GM15510 (cell line): ENCODE measurements around the gene OGDH.
A peak's percentile ranks its signal among the peaks of the same experiment; 100 is the strongest.

Experiments
- POLR2A ChIP-seq: IDR thresholded peaks from 3 replicates; pipeline ENCODE4 v1.6.1; 2011; ENCODE audit warnings: borderline replicate concordance; ENCODE audit not compliant: insufficient read length; ENCODE audit errors: extremely low read depth

OGDH gene

DNA sequence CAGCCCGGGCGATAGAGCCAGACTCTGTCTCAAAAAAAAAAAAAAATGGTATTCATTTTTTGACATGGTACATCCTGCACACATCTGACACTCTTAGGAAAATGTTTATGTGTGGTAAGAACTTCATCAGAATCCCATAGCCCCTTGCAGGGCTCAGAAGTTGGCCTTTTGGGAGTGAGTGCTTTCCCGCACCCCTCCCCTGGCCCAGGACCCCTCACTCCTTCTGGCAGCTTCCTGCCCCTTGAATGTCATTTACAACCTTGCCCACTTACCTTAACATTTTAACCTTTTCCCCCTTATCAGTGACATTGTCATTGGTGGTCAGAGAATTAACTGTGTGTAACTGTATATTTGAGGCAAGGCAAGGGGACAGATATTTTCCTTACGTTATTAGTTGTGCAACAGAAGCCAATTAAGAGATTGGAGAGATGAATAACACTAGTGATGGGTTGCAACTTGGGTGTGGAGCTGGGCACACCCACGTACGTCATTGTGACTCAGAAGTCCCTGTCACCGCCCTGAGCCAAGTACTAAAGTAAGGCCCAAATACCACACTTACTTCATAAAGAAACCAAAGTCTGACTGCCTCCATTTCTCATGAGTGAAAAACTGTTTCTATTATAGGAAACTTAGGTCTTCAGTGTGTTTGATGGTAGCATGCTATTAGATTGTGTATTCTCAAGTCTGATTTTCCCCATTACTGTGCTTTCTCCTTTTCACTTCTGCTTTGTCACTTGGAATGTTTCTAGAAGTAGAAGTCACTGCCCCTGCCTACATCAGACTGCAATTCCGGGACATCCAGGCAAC is 31.6 kb downstream of the OGDH start:
- no peak for TF ChIP-seq POLR2A

GRCh38 chr7:44638611-44639557 is 32.5 kb downstream of the OGDH start:
- TF ChIP-seq POLR2A, result peak; percentile 46

DNA sequence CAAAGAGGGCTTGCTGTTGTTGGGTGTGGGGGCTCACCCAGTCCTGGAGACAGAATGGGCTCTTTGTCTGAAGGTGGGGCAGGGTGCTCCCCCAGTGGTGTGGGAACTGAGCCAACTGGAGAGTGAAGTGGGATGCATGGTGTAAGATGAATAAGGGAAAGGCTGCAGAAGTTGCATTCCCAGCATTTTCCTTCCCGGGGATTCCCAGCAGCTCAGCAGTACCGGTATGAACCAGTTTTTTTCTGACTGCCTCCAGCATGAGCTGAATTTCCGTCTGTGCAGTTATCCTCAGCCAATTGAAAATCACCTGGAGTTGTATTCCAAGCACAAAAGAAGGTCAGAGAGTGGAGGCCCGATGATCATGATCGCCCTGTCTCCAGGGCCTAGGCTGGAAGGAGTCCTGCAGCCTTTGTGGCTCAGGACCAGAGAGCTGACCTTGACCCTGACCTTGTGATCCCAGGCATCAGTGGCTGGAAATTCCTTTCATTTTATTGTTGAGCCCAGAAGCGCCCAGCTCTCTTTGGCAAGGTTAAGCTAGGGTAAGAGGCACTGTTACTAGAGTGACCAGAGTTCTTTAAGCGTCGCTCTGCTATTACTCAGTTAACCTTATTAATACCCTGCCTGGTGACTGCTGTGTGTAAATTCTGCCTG is 33.4 kb downstream of the OGDH start:
- no peak for TF ChIP-seq POLR2A

GRCh38 chr7:44643206-44643605 is 36.8 kb downstream of the OGDH start:
- no peak for TF ChIP-seq POLR2A

DNA sequence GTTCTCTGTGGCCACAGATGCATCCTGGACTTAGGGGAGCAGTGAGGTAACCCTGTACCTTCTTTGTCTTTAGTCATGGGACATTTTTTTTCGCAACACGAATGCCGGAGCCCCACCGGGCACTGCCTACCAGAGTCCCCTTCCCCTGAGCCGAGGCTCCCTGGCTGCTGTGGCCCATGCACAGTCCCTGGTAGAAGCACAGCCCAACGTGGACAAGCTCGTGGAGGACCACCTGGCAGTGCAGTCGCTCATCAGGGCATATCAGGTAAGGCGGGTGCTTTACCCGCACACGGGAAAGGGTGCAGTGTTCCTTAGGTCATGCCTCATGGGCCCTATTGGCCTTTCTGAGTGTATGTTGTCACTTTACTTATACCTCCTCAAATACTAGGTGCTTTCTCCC is 38.8 kb downstream of the OGDH start:
- no peak for TF ChIP-seq POLR2A

DNA sequence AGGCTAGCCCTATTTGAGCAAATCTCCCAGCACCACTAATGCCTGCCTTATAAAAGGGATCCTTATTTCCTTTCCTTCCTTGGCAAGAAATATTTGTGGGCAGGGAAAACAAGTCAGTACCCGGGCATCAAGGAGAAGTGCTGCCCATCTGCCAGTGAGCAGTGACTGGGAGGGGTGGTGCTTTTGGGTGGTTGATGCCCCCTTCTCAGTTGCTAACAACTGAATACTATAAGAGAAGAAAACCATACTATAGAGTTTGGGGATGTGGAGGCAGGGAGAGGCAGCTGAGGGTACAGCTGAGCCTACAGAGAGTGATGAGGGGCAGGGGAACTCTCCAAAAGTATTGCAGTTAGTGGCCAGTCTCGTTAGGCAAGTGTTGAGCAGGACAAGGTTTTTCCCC is 39.3 kb downstream of the OGDH start:
- TF ChIP-seq POLR2A, result no peak

DNA sequence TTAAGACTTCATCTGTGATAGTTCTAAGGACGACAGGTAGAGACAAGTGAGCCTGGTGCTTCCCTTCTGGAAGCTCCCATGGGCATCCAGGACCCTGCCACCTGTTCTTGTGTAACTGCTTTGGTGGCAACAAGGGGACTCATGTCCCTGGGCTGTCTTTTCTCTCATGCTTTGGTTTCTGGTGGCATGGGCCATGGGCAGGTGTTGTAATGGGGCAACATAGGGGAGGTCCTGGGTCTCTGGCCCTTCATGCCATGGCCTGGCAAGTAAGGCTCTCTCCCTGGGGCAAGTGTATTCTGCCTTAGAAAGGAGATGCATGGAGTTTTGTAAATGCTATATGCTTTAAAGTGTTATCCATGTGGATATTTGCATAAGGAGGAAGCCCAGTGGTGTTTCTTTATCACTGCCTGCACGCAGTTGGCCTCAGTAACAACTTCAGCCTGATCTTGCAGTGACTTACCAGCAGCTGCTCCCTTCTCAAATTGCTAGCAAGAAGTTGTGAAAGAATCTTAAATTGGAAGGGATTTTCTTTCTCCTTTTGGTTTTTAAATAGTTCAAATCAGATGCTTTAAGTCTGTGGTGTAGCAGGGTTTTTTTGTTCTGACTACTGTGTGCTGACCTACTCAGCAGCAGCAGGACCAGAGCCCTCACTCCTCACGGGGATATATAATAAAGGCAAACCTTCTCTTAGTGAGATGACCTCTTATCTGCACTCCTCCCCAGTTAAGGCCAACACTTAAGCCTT is 39.9 kb downstream of the OGDH start:
- no peak for TF ChIP-seq POLR2A

DNA sequence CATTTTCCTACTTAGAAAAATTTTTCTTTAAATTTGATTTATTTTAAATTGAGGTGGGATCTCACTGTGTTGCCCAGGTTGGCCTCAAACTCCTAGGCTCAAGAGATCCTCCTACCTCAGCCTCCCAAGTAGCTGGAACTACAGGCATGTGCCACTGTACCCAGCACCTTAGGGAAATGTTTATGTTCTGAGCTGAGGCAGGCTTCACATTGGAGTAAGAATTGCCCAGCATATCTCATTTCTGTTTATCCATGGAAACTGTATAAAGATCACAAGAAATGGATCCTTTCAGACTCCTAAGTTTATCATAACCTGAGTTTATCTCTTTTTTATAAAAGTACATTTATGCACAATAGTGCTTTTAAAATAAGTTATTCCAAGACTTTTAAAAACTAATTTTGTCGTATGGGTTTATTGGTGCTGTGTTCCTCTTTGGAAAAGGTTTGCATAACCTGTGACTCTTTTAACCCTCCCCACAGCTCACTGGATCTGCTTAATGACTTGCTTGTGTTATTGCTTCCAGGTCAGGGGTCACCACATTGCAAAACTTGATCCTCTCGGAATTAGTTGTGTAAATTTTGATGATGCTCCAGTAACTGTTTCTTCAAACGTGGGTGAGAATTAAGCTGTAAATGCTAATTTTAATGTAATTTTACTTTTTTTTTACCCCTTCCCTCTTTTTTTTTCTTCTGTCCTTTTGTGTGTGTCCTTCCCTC is 40.7 kb downstream of the OGDH start:
- no peak for TF ChIP-seq POLR2A

DNA sequence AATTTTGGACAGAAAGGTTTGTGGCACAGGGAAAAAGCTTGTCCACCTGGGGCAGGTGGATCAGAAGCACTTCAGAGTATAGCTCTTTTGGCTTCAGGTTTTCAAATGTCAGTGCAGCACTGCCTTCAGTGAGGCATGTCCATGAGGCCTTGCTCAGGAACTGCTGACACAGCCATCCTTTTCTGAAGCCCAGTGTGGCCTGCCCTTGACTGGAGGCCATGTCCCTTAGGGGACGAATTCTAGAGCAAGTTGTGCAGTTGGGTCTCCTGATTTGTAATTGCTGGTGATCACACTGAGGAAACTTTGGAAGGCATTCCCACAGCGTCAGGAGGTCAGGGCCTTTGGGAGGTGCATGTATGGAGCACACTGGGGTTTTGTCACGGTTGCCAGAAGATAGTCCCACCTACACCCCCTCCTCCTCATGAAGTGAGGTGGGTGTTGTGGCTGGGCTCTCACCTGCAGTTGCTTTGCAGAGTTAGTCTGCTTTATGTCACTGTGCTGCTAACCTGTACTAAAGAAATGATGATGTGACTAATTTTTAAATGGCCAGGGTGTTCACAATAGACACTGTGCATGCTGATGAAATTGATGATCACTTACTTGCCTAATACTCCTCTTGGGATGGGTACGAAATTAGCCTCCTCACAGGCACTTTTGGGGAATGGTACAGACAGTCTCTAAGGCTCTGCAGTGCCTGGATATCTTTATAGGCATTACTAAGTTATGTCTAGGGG is 41.7 kb downstream of the OGDH start:
- TF ChIP-seq POLR2A, result no peak

DNA sequence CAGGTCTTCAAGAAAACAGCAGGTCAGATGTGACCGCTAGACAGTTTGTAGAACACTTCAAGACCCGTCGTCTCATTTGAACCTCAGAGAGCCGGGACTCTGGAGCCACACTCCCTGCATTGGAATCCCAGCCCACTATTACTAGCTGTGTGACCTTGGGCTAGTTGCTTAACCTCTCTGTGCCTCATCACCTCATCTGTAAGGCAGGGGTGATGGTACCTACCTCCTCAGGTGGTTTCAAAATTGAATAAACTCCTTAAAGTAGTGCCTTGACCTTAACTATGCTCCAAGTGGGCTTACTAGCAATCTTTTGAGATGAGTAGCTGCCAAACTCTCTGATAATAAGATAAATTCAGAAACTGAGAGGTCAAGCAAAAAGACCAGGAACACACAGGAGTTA is 43.8 kb downstream of the OGDH start:
- no peak for TF ChIP-seq POLR2A

DNA sequence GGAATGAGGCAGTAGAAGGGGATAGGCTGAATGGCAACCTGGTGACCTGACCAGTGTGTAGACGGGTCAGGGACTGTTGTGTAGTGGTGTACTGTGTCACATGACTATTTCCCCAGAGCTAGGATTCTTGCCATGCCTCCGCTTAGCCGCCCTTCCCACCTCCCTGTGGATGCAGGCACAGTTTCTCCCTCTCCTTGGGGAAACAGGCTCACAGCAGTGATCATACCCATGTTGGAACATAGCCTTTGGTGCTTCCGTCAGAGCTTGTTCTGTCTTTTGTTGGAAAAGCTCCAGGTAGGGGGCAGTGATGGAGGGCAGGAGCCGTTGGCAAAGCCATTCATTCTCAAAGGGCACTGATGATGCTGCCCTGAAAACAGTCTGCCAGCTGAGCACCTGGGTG is 44.3 kb downstream of the OGDH start:
- no peak for TF ChIP-seq POLR2A

DNA sequence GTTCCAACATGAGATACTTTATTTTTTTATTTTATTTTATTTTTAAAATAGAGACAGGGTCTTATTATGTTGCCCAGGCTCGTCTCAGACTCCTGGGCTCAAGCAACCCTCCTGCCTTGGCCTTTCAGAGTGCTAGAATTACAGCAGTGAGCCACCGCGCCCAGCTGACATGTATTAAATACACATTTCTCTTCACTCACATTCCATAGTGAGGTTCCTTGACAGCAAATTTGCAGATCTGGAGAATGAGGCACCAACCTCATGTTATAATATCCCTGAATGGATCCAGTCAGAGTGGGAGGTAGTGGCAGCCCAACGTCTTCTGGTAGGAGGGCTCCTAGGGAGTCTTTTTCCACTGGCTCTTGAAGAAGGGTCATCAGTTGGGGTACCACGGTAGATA is 46.1 kb downstream of the OGDH start:
- TF ChIP-seq POLR2A, result no peak

GRCh38 chr7:44654255-44654796 is 47.9 kb downstream of the OGDH start:
- no peak for TF ChIP-seq POLR2A
